Measurements from ENCODE around the gene STXBP1. TPM values are rescaled to one million over a fixed set of nuclear protein-coding genes. Genes with fewer than 3 reads are reported as not detected.

Gene STXBP1
- total and polyA plus RNA-seq, 2 of the 8 experiments (the other 6 are each of a cell fraction or from before 2014, with no cell fraction given) = 11.5 to 60.9 TPM

GRCh38 chr9:127635201-127635735 lies 23.2 kb downstream of the STXBP1 start:
- H3K27me3 ChIP-seq (replicated peaks in 1 of 4; ENCODE audit: control insufficient read depth in 3 of 4, extremely low read depth in 1 of 4, insufficient read depth in 3 of 4, low read length in 3 of 4) = no peaks in the 10 kb centered on the region
- TF ChIP-seq RXRA (IDR thresholded peaks at IDR 0.05; ENCODE audit: insufficient read depth, low read depth, low read length) (no peak), PHF8 (conservative IDR thresholded peaks at IDR 0.05; ENCODE audit: low read depth, low read length) (no peak), CEBPB (IDR thresholded peaks at IDR 0.05; ENCODE audit: low read depth, low read length) (no peak), SP2 (IDR thresholded peaks at IDR 0.05; ENCODE audit: low read length) (no peak), CHD1 (IDR thresholded peaks at IDR 0.05; ENCODE audit: low read depth, low read length) (no peak), BCL11A (IDR thresholded peaks at IDR 0.05; ENCODE audit: low read depth in 2 of 2, low read length in 2 of 2) (no peak), CTBP2 (IDR thresholded peaks at IDR 0.05; ENCODE audit: borderline replicate concordance, insufficient read depth, insufficient read length, low read length) (no peak), RFX5 (IDR thresholded peaks at IDR 0.05; ENCODE audit: borderline replicate concordance, low read depth, low read length) (no peak), FOSL1 (IDR thresholded peaks at IDR 0.05; ENCODE audit: insufficient read depth, low read depth, low read length) (no peak)

More at GRCh38 chr9:127635201-127635735, 23.2 kb downstream of the STXBP1 start:
- H3K4me1 ChIP-seq (replicated peaks in 1 of 4; ENCODE audit: control insufficient read depth in 3 of 4, insufficient read depth in 4 of 4, low read length in 3 of 4) = peaks cover 4 to 8% (median 6%) of the 10 kb centered on the region in 4 experiments; a peak in 6 of 7 replicates
- H2BK20ac ChIP-seq (ENCODE audit: low read length) = no peak overlapping the region
- no peaks in the 10 kb centered on the region; the same call in 1 of the 2 replicates for H3K79me1 ChIP-seq (ENCODE audit: low read depth, low read length)
- H3K9me3 ChIP-seq (ENCODE audit: insufficient read depth in 2 of 2, low read depth in 1 of 2, low read length in 1 of 2) = no peaks in the 10 kb centered on the region
- no peak overlapping the region for H4K8ac ChIP-seq (ENCODE audit: extremely low read depth, insufficient read depth, low read length)
- H4K20me1 ChIP-seq (replicated peaks in 1 of 2; ENCODE audit: control insufficient read depth in 1 of 2, insufficient read depth in 2 of 2, low read length in 2 of 2) = no peaks in the 10 kb centered on the region
- no peak overlapping the region for H4K5ac ChIP-seq (ENCODE audit: insufficient read length, low read depth, low read length)
- H2AFZ ChIP-seq (ENCODE audit: low read length) = no peak overlapping the region
- H3K79me2 ChIP-seq (ENCODE audit: control insufficient read depth in 1 of 2, insufficient read depth in 2 of 2, low read length in 2 of 2) = no peaks in the 10 kb centered on the region
- no peak overlapping the region for H3K4me3 ChIP-seq (ENCODE audit: extremely low read depth in 1 of 4, insufficient read depth in 2 of 4, low read depth in 3 of 4, low read length in 4 of 4)
- CTCF ChIA-PET (ENCODE audit: partially characterized antibody) = interaction anchor here (0.5 to 2.6 kb wide), 6 partner anchors 9 to 131 kb away, joined by 3 to 9 read pairs (median 4); no protein-coding TSS in a partner anchor
- no peak overlapping the region for H3K56ac ChIP-seq (replicated peaks; ENCODE audit: insufficient read length, low read depth, low read length)
- H3K9ac ChIP-seq (replicated peaks in 1 of 4; ENCODE audit: extremely low read depth in 1 of 4, low read depth in 3 of 4, low read length in 3 of 4) = no peak overlapping the region
- H3K14ac ChIP-seq (ENCODE audit: insufficient read length) = no peak overlapping the region
- 90% methylated on average over 8 of the region's 8 CpGs; no CpG with 5 or more reads in 1 of the 2 experiments for WGBS, 2 experiments (ENCODE audit: extremely low coverage in 1 of 2, insufficient coverage in 1 of 2, insufficient read length in 1 of 2, insufficient replicate concordance in 2 of 2, low coverage in 1 of 2, low lambda C conversion rate in 2 of 2, missing lambda C conversion rate in 1 of 2)
- no peak overlapping the region for H2BK120ac ChIP-seq (replicated peaks; ENCODE audit: low read depth, low read length)
- no peak overlapping the region for H3K4me2 ChIP-seq (ENCODE audit: insufficient read depth in 1 of 2, low read depth in 2 of 2, low read length in 2 of 2)
- POLR2A ChIA-PET (ENCODE audit: partially characterized antibody) = interaction anchor here (1.8 kb wide), 1 partner anchor 22 kb away, joined by 9 read pairs; no protein-coding TSS in a partner anchor
- DNase-seq (ENCODE audit: low read depth in 1 of 2, low spot score in 2 of 2) = no peak
- no peak overlapping the region for H2AK5ac ChIP-seq (ENCODE audit: low read depth, low read length)
- no peaks in the 10 kb centered on the region for H3K23me2 ChIP-seq (ENCODE audit: low read depth, low read length)
- H3K23ac ChIP-seq (ENCODE audit: insufficient read length) = no peak overlapping the region
- H3K18ac ChIP-seq (ENCODE audit: extremely low read depth, low read length) = no peak overlapping the region
- no peaks in the 10 kb centered on the region for H3K36me3 ChIP-seq (ENCODE audit: control insufficient read depth in 2 of 4, insufficient read depth in 4 of 4, low read length in 3 of 4)
- no peak overlapping the region for H4K91ac ChIP-seq (replicated peaks; ENCODE audit: insufficient read length, low read length)
- no peak overlapping the region for H3K27ac ChIP-seq (ENCODE audit: low read depth, low read length)
- no peak for FAIRE-seq
- no peak overlapping the region for H3K4ac ChIP-seq (replicated peaks; ENCODE audit: insufficient read length, low read depth, low read length)
- H2BK15ac ChIP-seq (ENCODE audit: low read length) = no peak overlapping the region
- H2BK5ac ChIP-seq (ENCODE audit: low read depth, low read length) = no peak overlapping the region
- no peak overlapping the region for H2BK12ac ChIP-seq (ENCODE audit: low read depth, low read length)
